Mucosa of descending colon (tissue), 3 donors: Measurements from ENCODE around the gene AVPR2. TPM values are rescaled to one million over a fixed set of nuclear protein-coding genes. Genes with fewer than 3 reads are reported as not detected.

Experiments used
- ATAC-seq: fragments of 200-7000 bp; cut with Tn5 transposase; one replicate; pipeline ENCODE4 v1.9.1; 2020; ENCODE audit warnings: mild to moderate bottlenecking, moderate library complexity
- DNase-seq, 3 donors: peaks; one replicate each; pipeline ENCODE4 v3.0.0-alpha.2; 2020
- H3K36me3 ChIP-seq: fragments of 200-600 bp; one replicate; pipeline ENCODE4 v1.8.0; 2021; ENCODE audit warnings: low read depth, mild to moderate bottlenecking
- H3K4me1 ChIP-seq: fragments of 200-600 bp; one replicate; pipeline ENCODE4 v1.8.0; 2021; ENCODE audit warnings: low read depth, mild to moderate bottlenecking
- H3K4me3 ChIP-seq: fragments of 200-600 bp; one replicate; pipeline ENCODE4 v1.8.0; 2021; ENCODE audit warnings: mild to moderate bottlenecking
- H3K9me3 ChIP-seq: fragments of 200-600 bp; one replicate; pipeline ENCODE4 v1.8.0; 2021; ENCODE audit warnings: mild to moderate bottlenecking
- CTCF ChIP-seq: fragments of 200-600 bp; IDR thresholded peaks from one replicate; pipeline ENCODE4 v1.8.0; 2022; ENCODE audit warnings: antibody characterized with exemption, mild to moderate bottlenecking
- intact Hi-C, 2 donors: fragments of 100-400 bp; cut with DNase I in 1 of 2; cut with micrococcal nuclease in 1 of 2; formaldehyde crosslinking; loops; one replicate each; pipeline versions ENCODE4 v1.11.0 to v1.11.1; 2022; cut with DNase I, micrococcal nuclease
- total RNA-seq, 3 donors: library from RNA; stranded (reverse); fragmentation: NEBNext Ultra II Directional in 2 of 3; extraction: Animal tissue kit (Norgen Biotek cat#: 25700) in 2 of 3; gene quantifications; one replicate each; pipeline versions ENCODE4 v1.2.1 to v1.2.4, GENCODE V29; 2021 to 2023
- donor health status: DM: no; HTN: no; CAD: no; lungs with moderate emphysema.
- donor health status: DM: no; HTN: no; CAD: no.
- donor health status: DM: no; HTN: yes; CAD: no.

AVPR2 gene
- total RNA-seq, 3 donors from 2014 or later: 0.43 to 0.78 (median 0.54) TPM

DNA sequence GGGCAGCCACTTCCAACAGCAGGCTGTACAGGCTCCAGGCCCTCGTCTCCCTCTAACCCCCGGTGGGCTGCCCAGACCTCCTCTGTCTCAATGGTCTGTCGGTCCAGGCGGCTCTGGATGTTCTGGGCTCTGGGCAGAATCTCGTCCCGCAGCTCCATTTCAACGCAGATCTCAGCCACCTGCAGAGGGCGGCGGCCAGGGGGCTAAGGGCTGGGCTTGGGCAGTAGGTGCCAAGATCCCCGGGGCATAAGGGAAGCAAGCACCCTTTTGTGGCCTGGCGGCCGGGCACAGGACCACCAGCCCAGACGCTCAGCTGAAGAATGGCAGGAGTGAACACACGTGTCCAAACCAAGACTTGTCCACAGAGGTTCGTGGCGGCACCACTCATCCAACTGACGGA is 9.2 kb downstream of the AVPR2 start:
- Histone ChIP-seq H3K36me3 (no peaks in the 10 kb centered on the region), H3K9me3 (no peaks in the 10 kb centered on the region), H3K4me3 (no peak overlapping the region), H3K4me1 (no peaks in the 10 kb centered on the region)
- ATAC-seq (no peak), DNase-seq (no peak)
- intact Hi-C loops: no loop called here
- TF ChIP-seq CTCF: no peak

DNA sequence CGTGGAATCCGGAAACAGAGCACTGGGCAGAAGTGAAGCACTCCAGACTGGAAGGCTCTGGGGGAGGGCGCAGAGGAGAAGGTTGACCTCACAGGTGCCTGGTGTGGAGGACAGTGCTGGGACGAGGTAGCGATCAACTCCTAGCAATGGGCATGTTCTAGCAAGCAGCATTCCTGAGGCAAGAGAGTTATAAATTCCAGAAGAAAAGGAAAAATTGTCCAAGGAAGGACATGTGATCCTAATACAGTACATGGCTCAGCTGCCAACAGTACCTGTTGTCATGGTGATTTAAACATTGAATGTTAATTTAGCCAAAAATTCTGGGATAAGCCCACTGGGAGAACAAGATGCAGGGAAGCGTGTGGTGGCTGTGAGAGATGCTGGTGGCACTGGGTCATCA is 13.4 kb downstream of the AVPR2 start:
- H3K9me3 ChIP-seq: no peaks in the 10 kb centered on the region
- ATAC-seq (no peak), DNase-seq (no peak)
- no peak overlapping the region for H3K4me3 ChIP-seq
- H3K36me3 ChIP-seq: no peaks in the 10 kb centered on the region
- H3K4me1 ChIP-seq: no peaks in the 10 kb centered on the region
- TF ChIP-seq CTCF: no peak
- intact Hi-C loops: no loop called here

- intact Hi-C loops: no loop called here
- ATAC-seq (no peak), DNase-seq (no peak)
- no peaks in the 10 kb centered on the region for H3K36me3 ChIP-seq
- no peak for TF ChIP-seq CTCF
- H3K4me1 ChIP-seq: no peaks in the 10 kb centered on the region
- no peak overlapping the region for H3K4me3 ChIP-seq
- H3K9me3 ChIP-seq: no peaks in the 10 kb centered on the region
These were observed 14.8 kb downstream of the AVPR2 start for GRCh38 chrX:153919281-153919680.

DNA sequence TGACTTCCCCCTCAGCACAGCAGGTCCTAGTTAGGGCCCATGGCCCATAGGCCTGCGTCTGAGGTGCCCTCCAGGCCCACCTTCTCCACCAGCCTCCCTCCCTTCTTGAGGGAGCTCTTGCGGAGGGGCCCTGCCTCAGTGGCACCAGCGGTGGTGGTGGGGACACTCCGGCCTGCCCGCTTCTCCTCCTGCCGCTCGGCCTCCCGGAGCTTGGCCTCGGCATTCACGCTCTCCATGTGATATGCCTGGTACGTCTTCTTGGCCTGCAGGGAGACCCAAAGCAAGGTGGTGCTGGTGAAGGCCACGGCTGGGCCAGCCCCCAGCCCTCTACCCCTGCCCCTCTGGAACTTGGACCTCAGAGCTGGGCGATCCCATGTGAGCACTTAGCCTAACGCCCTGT is 16.1 kb downstream of the AVPR2 start:
- DNase-seq (no peak), ATAC-seq (no peak)
- intact Hi-C loops: no loop called here
- H3K4me3 ChIP-seq: no peak overlapping the region
- H3K9me3 ChIP-seq: no peaks in the 10 kb centered on the region
- TF ChIP-seq CTCF: no peak
- no peaks in the 10 kb centered on the region for H3K36me3 ChIP-seq
- no peaks in the 10 kb centered on the region for H3K4me1 ChIP-seq

GRCh38 chrX:153921070-153921469 is 16.6 kb downstream of the AVPR2 start:
- Histone ChIP-seq H3K4me3 (no peak overlapping the region), H3K36me3 (no peaks in the 10 kb centered on the region), H3K4me1 (no peaks in the 10 kb centered on the region), H3K9me3 (no peaks in the 10 kb centered on the region)
- no peak for ATAC-seq
- TF ChIP-seq CTCF: no peak
- intact Hi-C loops: no loop called here
- DNase-seq: no peak
